Measurements from ENCODE around the gene MRPL53. TPM values are rescaled to one million over a fixed set of nuclear protein-coding genes. Genes with fewer than 3 reads are reported as not detected.

Gene MRPL53
- total and polyA plus RNA-seq, 2 of the 13 experiments (the other 11 are each of a cell fraction or from before 2014, with no cell fraction given), result 34.3 to 51.9 TPM

DNA sequence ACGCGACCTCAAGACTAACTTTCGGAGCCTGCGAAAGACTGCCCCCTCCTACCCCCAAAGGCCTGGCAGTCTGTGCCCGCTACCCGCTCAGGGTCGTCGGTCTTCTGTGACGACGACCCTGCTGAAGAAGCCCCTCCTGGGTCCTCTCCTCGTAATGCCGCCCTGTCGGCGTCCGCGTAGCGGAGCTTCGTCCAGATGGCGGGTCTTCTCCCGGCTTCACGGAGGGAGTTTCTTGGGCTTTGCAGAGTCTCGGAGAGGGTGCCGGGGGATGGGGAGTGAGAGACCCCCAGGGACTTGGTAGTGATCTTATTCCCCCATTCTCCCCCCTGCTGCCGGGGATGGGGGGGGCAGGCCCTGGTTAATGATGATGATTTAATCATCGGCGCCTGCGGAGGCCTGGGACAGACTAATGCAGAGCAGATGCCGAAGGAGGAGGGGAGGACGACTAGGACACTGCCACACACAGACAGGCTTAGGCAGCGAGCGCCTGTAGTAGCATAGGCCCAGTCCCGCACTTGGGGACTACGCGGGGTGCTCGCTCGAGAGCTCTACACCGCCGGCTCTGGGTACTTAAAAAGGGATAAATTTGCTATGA, 35.5 kb upstream of the MRPL53 start (continued):
- TF ChIP-seq, protein P1, sequence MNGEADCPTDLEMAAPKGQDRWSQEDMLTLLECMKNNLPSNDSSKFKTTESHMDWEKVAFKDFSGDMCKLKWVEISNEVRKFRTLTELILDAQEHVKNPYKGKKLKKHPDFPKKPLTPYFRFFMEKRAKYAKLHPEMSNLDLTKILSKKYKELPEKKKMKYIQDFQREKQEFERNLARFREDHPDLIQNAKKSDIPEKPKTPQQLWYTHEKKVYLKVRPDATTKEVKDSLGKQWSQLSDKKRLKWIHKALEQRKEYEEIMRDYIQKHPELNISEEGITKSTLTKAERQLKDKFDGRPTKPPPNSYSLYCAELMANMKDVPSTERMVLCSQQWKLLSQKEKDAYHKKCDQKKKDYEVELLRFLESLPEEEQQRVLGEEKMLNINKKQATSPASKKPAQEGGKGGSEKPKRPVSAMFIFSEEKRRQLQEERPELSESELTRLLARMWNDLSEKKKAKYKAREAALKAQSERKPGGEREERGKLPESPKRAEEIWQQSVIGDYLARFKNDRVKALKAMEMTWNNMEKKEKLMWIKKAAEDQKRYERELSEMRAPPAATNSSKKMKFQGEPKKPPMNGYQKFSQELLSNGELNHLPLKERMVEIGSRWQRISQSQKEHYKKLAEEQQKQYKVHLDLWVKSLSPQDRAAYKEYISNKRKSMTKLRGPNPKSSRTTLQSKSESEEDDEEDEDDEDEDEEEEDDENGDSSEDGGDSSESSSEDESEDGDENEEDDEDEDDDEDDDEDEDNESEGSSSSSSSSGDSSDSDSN (CRISPR knock-in tag; IDR thresholded peaks at IDR 0.05), result no peak; the same call in none of the 2 replicates
- TF ChIP-seq FOXJ3 (CRISPR knock-in tag; IDR thresholded peaks at IDR 0.05; ENCODE audit: borderline replicate concordance) (no peak), ZSCAN22 (CRISPR knock-in tag; IDR thresholded peaks at IDR 0.05) (no peak), SMAD3 (CRISPR knock-in tag; IDR thresholded peaks at IDR 0.05) (no peak), AGO2 (optimal IDR thresholded peaks at IDR 0.05; ENCODE audit: low read depth, low read length) (no peak), HNF4A (CRISPR knock-in tag; IDR thresholded peaks at IDR 0.05) (peak; percentile 18; the same call in 1 of the 2 replicates), PHF21A (CRISPR knock-in tag; IDR thresholded peaks at IDR 0.05) (peak; percentile 19), SP4 (CRISPR knock-in tag; IDR thresholded peaks at IDR 0.05) (no peak; the same call in 1 of the 2 replicates)
- TF ChIP-seq, protein P2, sequence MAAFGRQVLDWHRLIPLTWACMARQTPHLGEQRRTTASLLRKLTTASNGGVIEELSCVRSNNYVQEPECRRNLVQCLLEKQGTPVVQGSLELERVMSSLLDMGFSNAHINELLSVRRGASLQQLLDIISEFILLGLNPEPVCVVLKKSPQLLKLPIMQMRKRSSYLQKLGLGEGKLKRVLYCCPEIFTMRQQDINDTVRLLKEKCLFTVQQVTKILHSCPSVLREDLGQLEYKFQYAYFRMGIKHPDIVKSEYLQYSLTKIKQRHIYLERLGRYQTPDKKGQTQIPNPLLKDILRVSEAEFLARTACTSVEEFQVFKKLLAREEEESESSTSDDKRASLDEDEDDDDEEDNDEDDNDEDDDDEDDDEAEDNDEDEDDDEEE (CRISPR knock-in tag; IDR thresholded peaks at IDR 0.05), result no peak
- TF ChIP-seq, protein P3, sequence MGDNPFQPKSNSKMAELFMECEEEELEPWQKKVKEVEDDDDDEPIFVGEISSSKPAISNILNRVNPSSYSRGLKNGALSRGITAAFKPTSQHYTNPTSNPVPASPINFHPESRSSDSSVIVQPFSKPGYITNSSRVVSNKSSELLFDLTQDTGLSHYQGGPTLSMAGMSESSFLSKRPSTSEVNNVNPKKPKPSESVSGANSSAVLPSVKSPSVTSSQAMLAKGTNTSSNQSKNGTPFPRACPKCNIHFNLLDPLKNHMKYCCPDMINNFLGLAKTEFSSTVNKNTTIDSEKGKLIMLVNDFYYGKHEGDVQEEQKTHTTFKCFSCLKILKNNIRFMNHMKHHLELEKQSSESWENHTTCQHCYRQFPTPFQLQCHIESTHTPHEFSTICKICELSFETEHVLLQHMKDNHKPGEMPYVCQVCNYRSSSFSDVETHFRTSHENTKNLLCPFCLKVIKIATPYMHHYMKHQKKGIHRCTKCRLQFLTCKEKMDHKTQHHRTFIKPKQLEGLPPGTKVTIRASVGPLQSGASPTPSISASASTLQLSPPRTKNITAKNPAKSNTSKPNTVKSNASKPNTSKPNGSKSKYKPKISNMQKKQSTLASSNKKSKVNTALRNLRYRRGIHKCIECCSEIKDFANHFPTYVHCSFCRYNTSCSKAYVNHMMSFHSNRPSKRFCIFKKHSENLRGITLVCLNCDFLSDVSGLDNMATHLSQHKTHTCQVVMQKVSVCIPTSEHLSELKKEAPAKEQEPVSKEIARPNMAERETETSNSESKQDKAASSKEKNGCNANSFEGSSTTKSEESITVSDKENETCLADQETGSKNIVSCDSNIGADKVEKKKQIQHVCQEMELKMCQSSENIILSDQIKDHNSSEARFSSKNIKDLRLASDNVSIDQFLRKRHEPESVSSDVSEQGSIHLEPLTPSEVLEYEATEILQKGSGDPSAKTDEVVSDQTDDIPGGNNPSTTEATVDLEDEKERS (CRISPR knock-in tag; IDR thresholded peaks at IDR 0.05), result no peak
- TF ChIP-seq, protein P4, sequence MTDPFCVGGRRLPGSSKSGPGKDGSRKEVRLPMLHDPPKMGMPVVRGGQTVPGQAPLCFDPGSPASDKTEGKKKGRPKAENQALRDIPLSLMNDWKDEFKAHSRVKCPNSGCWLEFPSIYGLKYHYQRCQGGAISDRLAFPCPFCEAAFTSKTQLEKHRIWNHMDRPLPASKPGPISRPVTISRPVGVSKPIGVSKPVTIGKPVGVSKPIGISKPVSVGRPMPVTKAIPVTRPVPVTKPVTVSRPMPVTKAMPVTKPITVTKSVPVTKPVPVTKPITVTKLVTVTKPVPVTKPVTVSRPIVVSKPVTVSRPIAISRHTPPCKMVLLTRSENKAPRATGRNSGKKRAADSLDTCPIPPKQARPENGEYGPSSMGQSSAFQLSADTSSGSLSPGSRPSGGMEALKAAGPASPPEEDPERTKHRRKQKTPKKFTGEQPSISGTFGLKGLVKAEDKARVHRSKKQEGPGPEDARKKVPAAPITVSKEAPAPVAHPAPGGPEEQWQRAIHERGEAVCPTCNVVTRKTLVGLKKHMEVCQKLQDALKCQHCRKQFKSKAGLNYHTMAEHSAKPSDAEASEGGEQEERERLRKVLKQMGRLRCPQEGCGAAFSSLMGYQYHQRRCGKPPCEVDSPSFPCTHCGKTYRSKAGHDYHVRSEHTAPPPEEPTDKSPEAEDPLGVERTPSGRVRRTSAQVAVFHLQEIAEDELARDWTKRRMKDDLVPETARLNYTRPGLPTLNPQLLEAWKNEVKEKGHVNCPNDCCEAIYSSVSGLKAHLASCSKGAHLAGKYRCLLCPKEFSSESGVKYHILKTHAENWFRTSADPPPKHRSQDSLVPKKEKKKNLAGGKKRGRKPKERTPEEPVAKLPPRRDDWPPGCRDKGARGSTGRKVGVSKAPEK (CRISPR knock-in tag; IDR thresholded peaks at IDR 0.05; ENCODE audit: borderline replicate concordance), result no peak
- TF ChIP-seq, protein P5, sequence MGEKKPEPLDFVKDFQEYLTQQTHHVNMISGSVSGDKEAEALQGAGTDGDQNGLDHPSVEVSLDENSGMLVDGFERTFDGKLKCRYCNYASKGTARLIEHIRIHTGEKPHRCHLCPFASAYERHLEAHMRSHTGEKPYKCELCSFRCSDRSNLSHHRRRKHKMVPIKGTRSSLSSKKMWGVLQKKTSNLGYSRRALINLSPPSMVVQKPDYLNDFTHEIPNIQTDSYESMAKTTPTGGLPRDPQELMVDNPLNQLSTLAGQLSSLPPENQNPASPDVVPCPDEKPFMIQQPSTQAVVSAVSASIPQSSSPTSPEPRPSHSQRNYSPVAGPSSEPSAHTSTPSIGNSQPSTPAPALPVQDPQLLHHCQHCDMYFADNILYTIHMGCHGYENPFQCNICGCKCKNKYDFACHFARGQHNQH (CRISPR knock-in tag; IDR thresholded peaks at IDR 0.05), result no peak
- TF ChIP-seq, protein P6, sequence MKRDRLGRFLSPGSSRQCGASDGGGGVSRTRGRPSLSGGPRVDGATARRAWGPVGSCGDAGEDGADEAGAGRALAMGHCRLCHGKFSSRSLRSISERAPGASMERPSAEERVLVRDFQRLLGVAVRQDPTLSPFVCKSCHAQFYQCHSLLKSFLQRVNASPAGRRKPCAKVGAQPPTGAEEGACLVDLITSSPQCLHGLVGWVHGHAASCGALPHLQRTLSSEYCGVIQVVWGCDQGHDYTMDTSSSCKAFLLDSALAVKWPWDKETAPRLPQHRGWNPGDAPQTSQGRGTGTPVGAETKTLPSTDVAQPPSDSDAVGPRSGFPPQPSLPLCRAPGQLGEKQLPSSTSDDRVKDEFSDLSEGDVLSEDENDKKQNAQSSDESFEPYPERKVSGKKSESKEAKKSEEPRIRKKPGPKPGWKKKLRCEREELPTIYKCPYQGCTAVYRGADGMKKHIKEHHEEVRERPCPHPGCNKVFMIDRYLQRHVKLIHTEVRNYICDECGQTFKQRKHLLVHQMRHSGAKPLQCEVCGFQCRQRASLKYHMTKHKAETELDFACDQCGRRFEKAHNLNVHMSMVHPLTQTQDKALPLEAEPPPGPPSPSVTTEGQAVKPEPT (CRISPR knock-in tag; IDR thresholded peaks at IDR 0.05; ENCODE audit: low read depth), result no peak
- TF ChIP-seq, protein P7, sequence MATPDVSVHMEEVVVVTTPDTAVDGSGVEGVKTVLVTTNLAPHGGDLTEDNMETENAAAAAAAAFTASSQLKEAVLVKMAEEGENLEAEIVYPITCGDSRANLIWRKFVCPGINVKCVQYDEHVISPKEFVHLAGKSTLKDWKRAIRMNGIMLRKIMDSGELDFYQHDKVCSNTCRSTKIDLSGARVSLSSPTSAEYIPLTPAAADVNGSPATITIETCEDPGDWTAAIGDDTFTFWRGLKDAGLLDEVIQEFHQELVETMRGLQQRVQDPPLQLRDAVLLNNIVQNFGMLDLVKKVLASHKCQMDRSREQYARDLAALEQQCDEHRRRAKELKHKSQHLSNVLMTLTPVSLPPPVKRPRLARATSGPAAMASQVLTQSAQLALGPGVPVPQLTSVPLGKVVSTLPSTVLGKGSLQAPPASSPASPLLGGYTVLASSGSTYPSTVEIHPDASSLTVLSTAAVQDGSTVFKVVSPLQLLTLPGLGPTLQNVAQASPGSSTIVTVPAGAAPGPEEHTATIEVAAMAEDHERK (CRISPR knock-in tag; IDR thresholded peaks at IDR 0.05; ENCODE audit: low read depth), result no peak

Data from HepG2 (cell line).